Adrenal gland (tissue), 5 donors: ENCODE results near the gene CYP4F12.
A peak's percentile ranks its signal among the peaks of the same experiment; 100 is the strongest.

Source experiments
- POLR2A ChIP-seq, 2 donors: fragments of 450-650 bp; IDR thresholded peaks; one replicate each; pipeline ENCODE4 v1.6.1; 2017; ENCODE audit warnings: antibody characterized with exemption in 2 of 2, mild to moderate bottlenecking in 2 of 2, moderate library complexity in 1 of 2
- TF ChIP-seq, protein P1 (sequence below), 6 experiments: fragments of 450-650 bp in 4 of 6; fragments of 200-600 bp in 2 of 6; sonication (generic) in 1 of 6; IDR thresholded peaks; 1 replicate in 5 of 6; 2 replicates in 1 of 6; pipeline versions ENCODE4 v1.5.1 to v1.8.0; 2016 to 2021; ENCODE audit warnings: antibody characterized with exemption in 6 of 6, mild to moderate bottlenecking in 2 of 6, moderate library complexity in 1 of 6
- donor health status: DM: no; HTN: no; CAD: no.

DNA sequence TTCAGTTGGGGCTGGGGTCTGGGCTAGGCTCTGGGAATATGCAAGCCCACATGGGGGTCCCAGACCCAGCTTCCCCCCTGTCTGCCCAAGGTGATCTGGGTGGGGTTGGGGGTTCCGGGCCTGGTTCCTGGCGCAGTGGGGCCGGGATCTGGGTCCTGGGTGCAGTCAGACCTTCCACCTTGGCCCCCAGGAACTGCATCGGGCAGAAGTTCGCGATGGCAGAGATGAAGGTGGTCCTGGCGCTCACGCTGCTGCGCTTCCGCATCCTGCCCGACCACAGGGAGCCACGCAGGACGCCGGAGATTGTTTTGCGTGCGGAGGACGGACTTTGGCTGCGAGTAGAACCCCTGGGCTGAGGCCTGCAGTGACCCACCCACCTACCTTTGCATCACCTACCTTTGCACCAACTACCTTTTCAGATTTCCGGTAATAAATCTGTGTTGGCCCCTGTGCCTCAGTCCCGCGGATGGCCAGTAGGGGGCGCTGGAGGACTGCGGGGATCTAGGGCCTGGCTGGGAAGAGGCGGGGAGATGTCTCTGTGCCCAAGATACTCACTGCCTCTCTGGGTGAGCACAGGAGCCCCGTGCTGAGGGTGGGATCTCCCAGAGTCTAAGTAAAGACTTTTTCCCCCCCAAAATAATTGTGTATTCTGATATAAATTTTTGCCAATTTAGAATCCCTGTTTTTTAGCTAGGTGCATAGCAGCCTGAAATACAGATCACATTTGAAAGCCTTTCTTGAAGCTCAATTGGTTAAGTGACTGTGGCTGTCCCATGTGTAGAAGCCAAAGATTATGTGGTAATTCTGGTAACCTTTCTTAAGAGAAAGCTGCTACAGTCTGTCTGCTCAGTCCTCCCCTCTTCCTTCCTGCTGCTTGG, 43.6 kb upstream of the CYP4F12 start:
- TF ChIP-seq, protein P1, sequence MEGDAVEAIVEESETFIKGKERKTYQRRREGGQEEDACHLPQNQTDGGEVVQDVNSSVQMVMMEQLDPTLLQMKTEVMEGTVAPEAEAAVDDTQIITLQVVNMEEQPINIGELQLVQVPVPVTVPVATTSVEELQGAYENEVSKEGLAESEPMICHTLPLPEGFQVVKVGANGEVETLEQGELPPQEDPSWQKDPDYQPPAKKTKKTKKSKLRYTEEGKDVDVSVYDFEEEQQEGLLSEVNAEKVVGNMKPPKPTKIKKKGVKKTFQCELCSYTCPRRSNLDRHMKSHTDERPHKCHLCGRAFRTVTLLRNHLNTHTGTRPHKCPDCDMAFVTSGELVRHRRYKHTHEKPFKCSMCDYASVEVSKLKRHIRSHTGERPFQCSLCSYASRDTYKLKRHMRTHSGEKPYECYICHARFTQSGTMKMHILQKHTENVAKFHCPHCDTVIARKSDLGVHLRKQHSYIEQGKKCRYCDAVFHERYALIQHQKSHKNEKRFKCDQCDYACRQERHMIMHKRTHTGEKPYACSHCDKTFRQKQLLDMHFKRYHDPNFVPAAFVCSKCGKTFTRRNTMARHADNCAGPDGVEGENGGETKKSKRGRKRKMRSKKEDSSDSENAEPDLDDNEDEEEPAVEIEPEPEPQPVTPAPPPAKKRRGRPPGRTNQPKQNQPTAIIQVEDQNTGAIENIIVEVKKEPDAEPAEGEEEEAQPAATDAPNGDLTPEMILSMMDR (IDR thresholded peaks at IDR 0.05) = peak; percentile 93 to 98 (median 97)
- no peak for TF ChIP-seq POLR2A (IDR thresholded peaks at IDR 0.05)
